Heart left ventricle (tissue), 13 donors: ENCODE measurements around the gene GJB6.

Source experiments
- CTCF ChIP-seq, 12 donors: fragments of 200-600 bp; sonication (generic) in 4 of 12; IDR thresholded peaks; one replicate each; pipeline versions ENCODE4 v1.5.0 to v1.8.0; 2018 to 2022; ENCODE audit warnings: antibody characterized with exemption in 12 of 12, mild to moderate bottlenecking in 5 of 12
- POLR2A ChIP-seq, 2 donors: fragments of 450-650 bp; IDR thresholded peaks; one replicate each; pipeline ENCODE4 v1.6.1; 2017; ENCODE audit warnings: antibody characterized with exemption in 2 of 2, mild to moderate bottlenecking in 2 of 2, moderate library complexity in 2 of 2
- donor health status: ischemic (EF 13 %, LVEDD 7.1; RV severe dilation, severe dysfunction).
- donor health status: DM: no; HTN: yes; CAD: no.
- donor health status: DM: no; HTN: no; CAD: no.
- donor health status: ischemic (EF 25% LVEDD 6.9; RV normal size, moderate dysfunction).
- donor health status: ischemic (EF 25% LVEDD 5.7; RV mildly dilated, moderate dysfunction).
- donor health status: ischemic (EF 35%, LVEDD 5.7; RV mildly dilated, moderate dysfunction).
- donor health status: nonischemic (EF 11% LVEDD 7.7; RV severe dilation, severe dysfunction).
- donor health status: DM: yes; HTN: yes; CAD: no.
- donor health status: PGD.
- donor health status: ischemic (EF 29% LVEDD 5.4; RV normal size, mild dysfunction).
- donor health status: nonischemic (EF 23%, LVEDD 6.1; RV moderate dilation, normal function).

- no peak for TF ChIP-seq CTCF (IDR thresholded peaks at IDR 0.05)
- no peak for TF ChIP-seq POLR2A (IDR thresholded peaks at IDR 0.05)
These were observed 40.6 kb upstream of the GJB6 start for GRCh38 chr13:20272588-20273171.
